Neural cell (in vitro differentiated cells): ENCODE results near the gene PVALB. TPM values are rescaled to one million over a fixed set of nuclear protein-coding genes. Genes with fewer than 3 reads are reported as not detected.

Source experiments
- H2AFZ ChIP-seq: fragments of 200-600, 300-800 bp; sonication (generic), shearing (Covaris generic); 2 replicates; pipeline ENCODE4 v1.6.0; 2014; ENCODE audit warnings: low read depth, mild to moderate bottlenecking, antibody characterized with exemption, low read length, moderate library complexity
- H3F3A ChIP-seq: fragments of 200-600 bp; shearing (Covaris generic); 2 replicates; pipeline ENCODE4 v1.6.1; 2016; ENCODE audit warnings: mild to moderate bottlenecking, moderate library complexity, mixed read lengths, antibody characterized with exemption, low read length; ENCODE audit not compliant: insufficient read depth, poor library complexity, severe bottlenecking
- H3K27ac ChIP-seq: fragments of 200-600, 300-800 bp; sonication (generic), shearing (Covaris generic); 2 replicates; pipeline ENCODE4 v1.5.1; 2014; ENCODE audit warnings: mild to moderate bottlenecking, low read length, moderate library complexity
- H3K27me3 ChIP-seq: fragments of 300-800, 200-600 bp; sonication (generic), shearing (Covaris generic); 2 replicates; pipeline ENCODE4 v1.6.0; 2014; ENCODE audit warnings: mild to moderate bottlenecking, low read depth, low read length, moderate library complexity; ENCODE audit not compliant: insufficient read depth
- H3K36me3 ChIP-seq: fragments of 300-800, 200-600 bp; sonication (generic), shearing (Covaris generic); 2 replicates; pipeline ENCODE4 v1.5.1; 2014; ENCODE audit warnings: mild to moderate bottlenecking, antibody characterized with exemption, low read length, moderate library complexity; ENCODE audit not compliant: insufficient read depth
- H3K4me2 ChIP-seq: fragments of 300-800, 200-600 bp; sonication (generic), shearing (Covaris generic); 2 replicates; pipeline ENCODE4 v1.6.0; 2014; ENCODE audit warnings: mild to moderate bottlenecking, low read length
- H3K4me3 ChIP-seq: fragments of 300-800, 200-600 bp; sonication (generic), shearing (Covaris generic); 2 replicates; pipeline ENCODE4 v1.5.1; 2014; ENCODE audit warnings: mild to moderate bottlenecking, low read length, moderate library complexity
- H3K79me2 ChIP-seq: fragments of 200-600 bp; shearing (Covaris generic); replicated peaks from 2 replicates; pipeline ENCODE4 v1.6.0; 2014; ENCODE audit warnings: mild to moderate bottlenecking, low read length, moderate library complexity; ENCODE audit not compliant: insufficient read depth
- H3K9ac ChIP-seq: fragments of 300-800, 200-600 bp; sonication (generic), shearing (Covaris generic); 2 replicates; pipeline ENCODE4 v1.6.1; 2016; ENCODE audit warnings: mild to moderate bottlenecking, low read length, mixed read lengths
- H3K9me2 ChIP-seq: fragments of 200-600 bp; shearing (Covaris generic); 2 replicates; pipeline ENCODE4 v1.6.1; 2016; ENCODE audit warnings: mild to moderate bottlenecking, low read length, mixed read lengths; ENCODE audit not compliant: insufficient read depth
- H3K9me3 ChIP-seq: fragments of 200-600, 300-800 bp; sonication (generic), shearing (Covaris generic); 2 replicates; pipeline ENCODE4 v1.6.1; 2016; ENCODE audit warnings: mild to moderate bottlenecking, mixed run types, low read length, moderate library complexity, mixed read lengths
- H4K20me1 ChIP-seq: fragments of 200-600 bp; shearing (Covaris generic); 2 replicates; pipeline ENCODE4 v1.6.1; 2016; ENCODE audit warnings: mild to moderate bottlenecking, mixed run types; ENCODE audit not compliant: insufficient read depth
- CTCF ChIP-seq: fragments of 450-650 bp; IDR thresholded peaks from 2 replicates; pipeline ENCODE4 v1.5.1; 2014; ENCODE audit warnings: antibody characterized with exemption, mild to moderate bottlenecking, moderate library complexity; ENCODE audit not compliant: poor library complexity, severe bottlenecking
- EP300 ChIP-seq: fragments of 450-650 bp; conservative IDR thresholded peaks from 2 replicates; pipeline ENCODE4 v1.6.1; 2014; ENCODE audit warnings: antibody characterized with exemption, mild to moderate bottlenecking, moderate library complexity; ENCODE audit not compliant: poor library complexity, severe bottlenecking
- EZH2 ChIP-seq: fragments of 200-600, 300-800 bp; shearing (Covaris generic), sonication (generic); IDR thresholded peaks from 2 replicates; pipeline ENCODE4 v1.6.1; 2014; ENCODE audit warnings: antibody characterized with exemption, low read length, borderline replicate concordance, mild to moderate bottlenecking; ENCODE audit not compliant: insufficient read depth, poor library complexity, severe bottlenecking
- MXI1 ChIP-seq: fragments of 450-650 bp; conservative IDR thresholded peaks from 2 replicates; pipeline ENCODE4 v1.6.1; 2014; ENCODE audit warnings: antibody characterized with exemption, mild to moderate bottlenecking; ENCODE audit not compliant: poor library complexity, severe bottlenecking
- POLR2AphosphoS5 ChIP-seq: IDR thresholded peaks from 2 replicates; pipeline ENCODE4 v1.6.1; 2012
- RAD21 ChIP-seq: fragments of 450-650 bp; conservative IDR thresholded peaks from 2 replicates; pipeline ENCODE4 v1.6.1; 2014; ENCODE audit warnings: antibody characterized with exemption, mild to moderate bottlenecking, moderate library complexity
- REST ChIP-seq: IDR thresholded peaks from 2 replicates; pipeline ENCODE4 v1.6.1; 2012; ENCODE audit warnings: borderline replicate concordance
- SMC3 ChIP-seq: fragments of 450-650 bp; conservative IDR thresholded peaks from 2 replicates; pipeline ENCODE4 v1.6.1; 2014; ENCODE audit warnings: antibody characterized with exemption, mild to moderate bottlenecking, moderate library complexity; ENCODE audit not compliant: poor library complexity
- TAF1 ChIP-seq: IDR thresholded peaks from 2 replicates; pipeline ENCODE4 v1.6.1; 2012; ENCODE audit warnings: low read depth
- polyA plus RNA-seq: library from polyadenylated mRNA; depleted of rRNA; stranded (reverse); fragments of >200 nt; gene quantifications from 2 replicates; pipeline ENCODE4 v1.2.3, GENCODE V29; 2014

The PVALB gene
- polyA plus RNA-seq, 1 donor from 2014 or later: not detected

- no peak overlapping the region for H3K27ac ChIP-seq
- H2AFZ ChIP-seq: no peak overlapping the region
- H3K79me2 ChIP-seq: no peaks in the 10 kb centered on the region
- H3K9me2 ChIP-seq: no peaks in the 10 kb centered on the region
- no peak overlapping the region for H3K9ac ChIP-seq
- H3F3A ChIP-seq: no peaks in the 10 kb centered on the region
- H3K27me3 ChIP-seq: no peaks in the 10 kb centered on the region
- H3K9me3 ChIP-seq: no peaks in the 10 kb centered on the region
- H3K4me2 ChIP-seq: no peak overlapping the region
- no peaks in the 10 kb centered on the region for H4K20me1 ChIP-seq
- no peaks in the 10 kb centered on the region for H3K36me3 ChIP-seq
- TF ChIP-seq EP300 (no peak), CTCF (no peak), POLR2AphosphoS5 (no peak), EZH2 (no peak), SMC3 (no peak), MXI1 (no peak), REST (no peak), RAD21 (no peak), TAF1 (no peak)
- H3K4me3 ChIP-seq: no peak overlapping the region
Observed at GRCh38 chr22:36797374-36797773, 19.5 kb downstream of the PVALB start.

GRCh38 chr22:36796552-36797175 is 20.2 kb downstream of the PVALB start:
- no peak for TF ChIP-seq TAF1
- TF ChIP-seq POLR2AphosphoS5: no peak
- no peak for TF ChIP-seq RAD21
- TF ChIP-seq CTCF: no peak
- TF ChIP-seq MXI1: no peak
- TF ChIP-seq REST: no peak
- no peak overlapping the region for H3K9ac ChIP-seq
- H3K36me3 ChIP-seq: no peaks in the 10 kb centered on the region
- no peaks in the 10 kb centered on the region for H4K20me1 ChIP-seq
- no peaks in the 10 kb centered on the region for H3K9me2 ChIP-seq
- H3K4me3 ChIP-seq: no peak overlapping the region
- H3K27ac ChIP-seq: no peak overlapping the region
- H3K9me3 ChIP-seq: no peaks in the 10 kb centered on the region
- no peak overlapping the region for H2AFZ ChIP-seq
- no peaks in the 10 kb centered on the region for H3F3A ChIP-seq
- H3K79me2 ChIP-seq: no peaks in the 10 kb centered on the region
- no peak overlapping the region for H3K4me2 ChIP-seq
- no peaks in the 10 kb centered on the region for H3K27me3 ChIP-seq
